DOHH2 (cell line): ENCODE data around the gene PRH1.

Experiments used
- EZH2phosphoT487 ChIP-seq: fragments of 200-600 bp; sonication (generic); IDR thresholded peaks from 2 replicates; pipeline ENCODE4 v1.6.1; 2017; ENCODE audit warnings: borderline replicate concordance, mild to moderate bottlenecking, antibody characterized with exemption, low read length, moderate library complexity, mixed read lengths
- TF ChIP-seq, protein P1 (sequence below): fragments of 200-600 bp; sonication (generic); IDR thresholded peaks from one replicate; pipeline ENCODE4 v1.5.1; 2014; ENCODE audit warnings: antibody characterized with exemption, mild to moderate bottlenecking, low read depth, low read length; ENCODE audit not compliant: poor library complexity, severe bottlenecking

GRCh38 chr12:10901427-10901826 lies 17.4 kb upstream of the PRH1 start:
- TF ChIP-seq, protein P1, sequence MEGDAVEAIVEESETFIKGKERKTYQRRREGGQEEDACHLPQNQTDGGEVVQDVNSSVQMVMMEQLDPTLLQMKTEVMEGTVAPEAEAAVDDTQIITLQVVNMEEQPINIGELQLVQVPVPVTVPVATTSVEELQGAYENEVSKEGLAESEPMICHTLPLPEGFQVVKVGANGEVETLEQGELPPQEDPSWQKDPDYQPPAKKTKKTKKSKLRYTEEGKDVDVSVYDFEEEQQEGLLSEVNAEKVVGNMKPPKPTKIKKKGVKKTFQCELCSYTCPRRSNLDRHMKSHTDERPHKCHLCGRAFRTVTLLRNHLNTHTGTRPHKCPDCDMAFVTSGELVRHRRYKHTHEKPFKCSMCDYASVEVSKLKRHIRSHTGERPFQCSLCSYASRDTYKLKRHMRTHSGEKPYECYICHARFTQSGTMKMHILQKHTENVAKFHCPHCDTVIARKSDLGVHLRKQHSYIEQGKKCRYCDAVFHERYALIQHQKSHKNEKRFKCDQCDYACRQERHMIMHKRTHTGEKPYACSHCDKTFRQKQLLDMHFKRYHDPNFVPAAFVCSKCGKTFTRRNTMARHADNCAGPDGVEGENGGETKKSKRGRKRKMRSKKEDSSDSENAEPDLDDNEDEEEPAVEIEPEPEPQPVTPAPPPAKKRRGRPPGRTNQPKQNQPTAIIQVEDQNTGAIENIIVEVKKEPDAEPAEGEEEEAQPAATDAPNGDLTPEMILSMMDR: no peak
- no peak for TF ChIP-seq EZH2phosphoT487
